DMS153 (cell line): Measurements from ENCODE around the gene PTRH1.
A peak's percentile ranks its signal among the peaks of the same experiment; 100 is the strongest.

Experiments
- DNase-seq: peaks from one replicate; lab custom pipeline; 2025; lab: John Stamatoyannopoulos, UW

The PTRH1 gene

DNA sequence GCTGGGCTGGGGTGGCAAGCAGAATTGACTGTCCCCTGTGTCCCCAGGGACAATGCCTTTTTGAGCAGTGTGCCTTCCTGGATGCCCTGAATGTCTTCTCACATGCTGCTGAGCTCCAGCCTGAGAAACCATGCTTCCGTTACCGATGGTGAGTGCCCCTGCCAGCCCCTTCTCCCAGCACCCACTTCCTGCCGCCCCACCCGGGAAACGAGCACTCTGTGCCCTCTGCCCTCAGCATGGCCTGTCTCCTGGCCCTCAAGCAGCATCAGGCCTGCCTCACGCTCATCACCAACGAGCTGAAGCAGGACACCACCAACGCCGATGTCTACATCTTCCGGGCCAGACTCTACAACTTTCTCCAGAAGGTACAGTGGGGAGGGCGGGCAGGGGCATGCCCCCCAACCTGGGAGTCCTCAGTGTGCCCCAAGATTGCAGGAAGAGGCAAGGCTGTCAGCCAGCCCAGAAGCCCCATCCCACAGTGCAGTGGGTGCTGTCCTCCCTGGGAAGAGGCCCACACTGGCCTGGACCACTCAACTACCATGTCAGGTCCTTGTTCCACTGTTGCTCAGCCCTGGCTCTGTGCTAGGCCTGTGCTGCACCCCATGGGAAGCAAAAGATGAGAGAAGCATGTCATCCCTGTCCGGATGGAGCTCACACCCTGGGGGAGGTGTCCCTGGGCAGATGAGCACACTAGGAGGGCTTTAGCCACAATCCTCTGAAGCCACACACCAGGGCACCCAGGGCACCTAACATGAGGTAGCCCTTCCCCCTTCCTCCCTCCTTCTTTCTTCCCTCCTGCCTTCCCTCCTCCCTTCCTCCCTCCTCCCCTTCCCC lies 4.8 kb upstream of the PTRH1 start:
- no peak for DNase-seq

DNA sequence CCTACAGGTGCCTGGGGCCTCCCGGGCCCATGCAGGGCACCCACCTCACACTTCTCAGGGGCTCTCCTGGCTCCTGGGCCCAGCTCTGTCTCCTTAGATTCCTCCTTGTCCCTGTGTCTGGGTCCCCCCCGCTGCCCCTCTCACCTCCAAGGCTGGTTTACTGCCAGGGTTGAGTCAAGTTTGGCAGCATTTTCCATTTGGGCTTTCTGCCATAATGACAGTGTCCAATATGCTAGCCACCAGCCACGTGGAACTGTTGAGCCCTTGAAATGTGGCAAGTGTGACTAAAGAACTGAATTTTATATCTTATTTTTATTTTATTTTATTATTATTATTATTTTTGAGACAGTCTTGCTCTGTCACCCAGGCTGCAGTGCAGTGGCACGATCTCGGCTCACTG lies 2.3 kb upstream of the PTRH1 start:
- DNase-seq, result no peak

DNA sequence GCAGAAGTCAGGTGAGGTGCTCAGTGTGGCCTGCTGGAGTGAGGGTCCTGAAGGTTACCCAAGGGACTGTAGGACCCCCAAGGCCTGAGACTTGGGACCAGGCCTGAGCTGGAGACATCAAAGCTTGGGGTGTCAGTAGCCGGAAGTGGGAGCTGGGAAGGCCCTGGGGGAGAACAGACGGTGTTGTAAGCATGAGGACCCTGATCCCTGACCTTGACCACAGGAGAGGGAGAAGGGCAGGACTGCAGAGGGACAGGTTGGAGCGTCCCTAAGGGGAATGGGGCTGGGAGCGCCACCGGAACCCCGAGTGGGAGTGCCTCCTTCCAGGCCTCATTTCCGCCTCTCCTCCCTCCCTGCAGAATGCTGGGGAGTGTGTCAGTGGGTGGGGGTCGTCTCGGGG lies 949 bp upstream of the PTRH1 start:
- no peak for DNase-seq

DNA sequence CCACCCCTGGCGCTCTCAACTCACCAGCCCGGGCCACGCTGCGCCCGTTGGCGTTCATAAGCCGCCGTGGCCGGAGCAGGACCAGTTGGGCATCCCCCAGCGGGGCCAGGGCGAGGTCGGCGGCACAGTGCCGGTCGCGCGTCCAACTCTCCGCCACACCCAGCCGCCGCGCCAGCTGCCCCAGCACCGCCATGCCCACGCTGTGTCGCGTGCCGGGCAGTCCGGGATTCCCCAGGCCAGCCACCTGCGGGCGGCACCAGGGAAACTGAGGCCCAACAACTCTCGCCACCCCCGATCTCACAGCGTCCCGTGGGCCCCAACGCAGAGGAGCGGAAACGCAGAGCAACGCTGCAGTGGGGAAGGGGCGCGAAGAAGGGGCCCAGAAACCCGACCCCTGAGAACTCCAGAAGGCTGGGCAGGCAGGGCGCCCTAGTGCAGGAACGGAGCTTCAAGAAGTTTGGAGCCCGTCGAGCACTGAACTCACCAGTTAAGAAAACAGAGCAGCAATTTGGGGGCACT lies 453 bp downstream of the PTRH1 start:
- DNase-seq, result no peak

DNA sequence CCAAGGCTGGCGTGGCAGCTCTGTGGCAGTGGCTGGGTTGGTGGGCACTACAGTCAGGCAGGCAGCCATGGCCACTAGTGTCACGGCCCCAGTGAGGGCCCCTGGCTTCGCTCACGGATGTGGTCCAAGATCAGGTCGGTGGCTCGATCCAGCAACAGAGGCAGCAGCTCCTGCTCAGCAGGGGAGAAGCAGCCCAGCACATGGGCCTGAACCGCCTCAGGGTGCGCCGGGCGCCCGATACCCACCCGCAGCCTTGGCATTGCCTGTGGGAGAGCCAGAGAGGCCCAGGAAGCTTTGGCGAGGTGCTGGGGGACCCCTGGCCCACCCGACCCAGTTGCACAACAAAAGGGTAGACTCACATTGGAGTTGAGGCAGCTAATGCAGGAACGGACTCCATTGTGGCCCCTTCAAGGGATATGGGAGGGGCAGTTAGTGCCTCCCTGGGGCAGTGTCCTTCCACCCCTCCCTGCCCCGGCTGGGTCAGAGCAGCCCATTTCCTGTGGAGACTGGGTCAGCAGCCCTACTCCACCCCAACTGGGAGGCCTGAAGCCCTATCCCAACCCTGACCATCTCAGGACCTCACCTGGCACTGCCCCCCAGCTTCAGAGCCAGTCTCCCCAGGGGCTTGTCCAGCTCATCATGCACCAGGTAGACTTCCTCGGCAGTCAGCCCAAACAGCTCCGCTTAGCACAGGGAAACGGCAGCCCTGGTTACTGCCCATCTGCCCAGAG lies 1.3 kb downstream of the PTRH1 start:
- DNase-seq, result no peak

DNA sequence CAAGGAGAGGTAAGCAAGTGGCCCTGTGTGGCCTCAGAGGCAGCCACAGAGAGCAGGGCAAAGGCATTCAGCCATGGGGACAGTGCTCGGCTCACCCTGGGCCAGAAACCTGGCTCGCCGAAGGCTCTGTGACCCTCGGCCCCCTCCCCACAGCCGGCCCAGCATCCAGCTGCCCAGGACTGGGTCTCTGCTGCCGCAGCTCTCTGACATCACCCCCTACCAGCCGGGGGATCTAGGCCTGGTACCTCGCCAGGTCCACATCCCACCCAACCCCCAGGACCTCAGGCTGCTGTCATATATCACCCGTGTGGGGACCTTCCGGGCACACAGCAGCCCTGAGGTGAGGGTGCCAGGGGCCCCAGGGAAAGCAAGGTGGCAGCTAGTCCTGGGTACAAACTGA lies 2.6 kb downstream of the PTRH1 start:
- DNase-seq, result no peak

DNA sequence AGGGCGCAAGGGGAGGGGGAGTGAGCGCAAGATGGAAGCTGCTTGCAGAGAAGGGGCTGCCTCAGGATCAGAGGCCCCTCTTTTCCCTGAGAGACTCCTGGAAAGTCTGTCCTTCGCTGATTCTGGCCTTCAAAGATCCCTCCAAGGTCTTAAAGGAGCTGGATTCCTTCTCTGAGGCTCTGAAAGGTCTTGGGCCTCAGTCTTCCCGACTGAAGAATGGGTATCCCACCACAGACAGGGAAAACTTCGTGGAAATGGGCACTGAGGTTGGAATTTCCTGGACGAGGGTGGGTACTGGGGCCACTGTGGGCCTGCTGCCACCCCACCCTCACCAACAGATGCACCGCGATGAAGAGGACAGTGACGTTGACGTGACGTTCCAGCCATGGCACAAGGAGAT lies 3.1 kb downstream of the PTRH1 start:
- DNase-seq, result no peak

DNA sequence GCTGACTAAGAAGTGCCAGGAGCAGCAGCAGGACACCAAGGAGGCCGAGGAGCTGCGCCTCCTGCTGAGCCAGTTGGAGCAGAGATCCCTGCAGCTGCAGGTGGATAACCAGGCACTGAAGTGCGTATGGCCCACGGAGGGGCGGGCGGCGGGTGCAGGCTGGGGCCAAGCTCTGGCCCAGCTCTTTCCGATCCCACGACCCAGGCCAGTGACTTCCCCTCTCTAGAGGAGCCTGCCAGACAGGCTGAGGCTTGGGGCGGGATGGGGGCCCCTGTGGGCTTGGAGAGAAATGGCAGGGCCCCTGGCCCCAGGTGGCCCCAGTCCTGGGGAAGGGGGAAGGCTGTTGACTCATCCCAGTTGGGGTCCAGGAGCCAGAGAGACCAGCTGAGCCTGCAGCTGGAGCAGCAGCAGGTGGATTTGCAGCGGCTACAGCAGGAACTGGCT lies 3.6 kb downstream of the PTRH1 start:
- no peak for DNase-seq

DNA sequence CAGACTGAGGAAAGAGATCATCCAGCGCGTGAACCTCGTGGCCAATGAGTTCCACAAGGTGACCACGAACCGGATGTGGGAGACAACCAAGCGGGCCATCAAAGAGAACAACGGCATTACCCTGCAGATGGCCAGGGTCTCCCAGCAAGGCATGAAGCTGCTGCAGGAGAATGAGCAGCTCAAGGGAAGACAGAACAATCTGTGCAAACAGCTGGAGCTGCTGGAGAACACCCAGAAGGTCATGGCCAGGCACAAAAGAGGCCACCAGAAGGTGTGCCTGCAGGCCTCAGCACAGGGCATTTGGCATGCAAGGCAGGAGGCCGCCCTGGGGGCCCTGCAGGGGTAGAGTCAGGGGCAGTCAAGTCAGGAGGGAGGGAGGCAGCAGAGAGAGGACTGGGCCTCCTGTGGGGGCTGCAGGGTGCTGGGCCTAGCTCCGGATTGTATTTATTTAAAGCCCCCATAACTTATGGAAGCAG lies 4.2 kb downstream of the PTRH1 start:
- DNase-seq, result no peak

DNA sequence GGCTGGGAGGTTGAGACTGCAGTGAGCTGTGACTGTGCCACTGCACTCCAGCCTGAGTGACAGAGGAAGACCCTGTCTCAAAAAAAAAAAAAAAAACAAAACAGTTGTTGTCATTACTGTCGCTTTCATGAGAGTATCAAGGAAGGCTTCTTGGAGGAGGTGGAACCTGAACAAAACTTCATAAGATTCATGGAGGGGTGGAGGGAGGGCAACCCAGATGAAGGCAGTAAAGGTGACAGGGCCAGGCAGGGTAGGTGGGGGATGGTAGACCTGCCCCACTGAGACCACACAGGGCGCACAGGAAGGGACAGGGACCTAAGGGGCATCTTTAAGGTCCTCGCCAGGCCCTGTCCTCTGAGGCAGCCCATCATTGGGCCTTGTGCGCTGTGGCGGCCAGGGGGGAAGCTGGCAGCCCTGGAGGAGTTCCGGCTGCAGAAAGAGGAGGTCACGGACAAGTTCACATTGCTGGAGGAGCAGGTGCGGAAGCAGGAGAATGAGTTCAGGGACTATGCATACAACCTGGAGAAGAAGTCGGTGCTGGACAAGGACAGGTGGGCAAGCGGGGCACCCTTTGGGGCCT lies 5.2 kb downstream of the PTRH1 start:
- no peak for DNase-seq

DNA sequence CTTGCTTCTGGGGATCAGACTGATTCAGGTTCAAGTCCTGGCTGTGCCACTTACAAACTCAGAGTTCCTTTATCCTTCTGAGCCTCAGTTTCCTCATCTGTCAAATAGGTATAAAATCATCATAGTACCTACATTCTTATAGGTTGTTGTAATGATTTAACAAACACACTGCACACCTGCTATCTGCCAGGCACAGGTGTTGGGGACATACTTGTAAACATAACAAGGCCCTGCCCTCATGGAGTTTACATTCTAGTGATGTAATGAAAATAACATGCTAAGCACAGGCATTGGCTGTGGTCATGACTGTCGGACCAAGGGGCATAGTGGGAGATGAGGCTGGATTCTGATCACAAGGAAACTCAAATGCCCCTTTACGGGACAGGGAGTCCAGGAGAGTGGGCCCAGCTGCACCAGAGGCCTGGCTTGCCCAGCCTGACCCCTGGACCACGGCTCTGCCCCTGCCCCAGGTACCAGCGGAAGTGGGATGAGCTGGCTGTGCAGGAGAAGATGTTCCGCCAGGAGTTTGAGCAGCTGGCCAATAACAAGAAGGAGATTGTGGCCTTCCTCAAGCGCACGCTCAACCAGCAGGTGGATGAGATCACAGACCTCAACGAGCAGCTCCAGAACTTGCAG lies 6.4 kb downstream of the PTRH1 start:
- DNase-seq, result no peak

DNA sequence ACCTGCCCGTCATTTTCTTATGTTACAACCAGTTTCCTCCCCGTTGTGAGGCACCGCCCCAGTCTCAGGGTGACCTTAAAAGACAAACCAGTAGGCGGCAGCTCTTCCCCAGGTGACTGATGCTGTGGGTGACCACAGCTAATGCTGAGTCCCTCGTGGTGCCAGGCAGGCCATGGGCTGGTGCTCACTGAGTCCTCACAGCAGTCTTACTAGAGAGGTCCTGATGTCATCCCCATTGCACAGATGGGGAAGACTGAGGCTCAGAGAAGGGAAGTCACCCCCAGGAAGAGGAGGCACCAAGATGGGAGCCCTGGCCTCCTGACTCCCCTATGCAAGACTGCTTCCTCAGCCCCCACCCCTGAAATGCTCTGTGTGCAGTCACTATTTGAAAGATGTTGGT lies 7.7 kb downstream of the PTRH1 start:
- DNase-seq, result no peak

DNA sequence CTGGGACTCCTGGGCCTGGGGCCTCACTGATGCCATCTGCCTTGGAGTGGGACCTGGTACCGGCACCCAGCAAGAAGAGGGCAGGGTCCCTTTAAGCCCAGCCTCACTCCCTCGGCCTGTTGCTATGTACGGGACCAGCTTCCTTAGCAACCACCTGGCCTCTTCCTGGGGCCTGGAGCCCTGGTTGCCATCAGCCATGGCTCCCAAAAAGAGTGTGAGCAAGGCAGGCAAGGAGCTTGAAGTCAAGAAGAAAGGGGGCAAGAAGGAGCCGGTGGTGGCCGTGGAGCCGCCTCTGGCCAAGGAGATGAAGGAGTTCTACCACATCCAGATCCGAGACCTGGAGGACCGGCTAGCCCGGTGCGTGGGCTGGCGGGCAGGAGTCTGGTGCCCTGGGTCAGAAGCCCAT lies 8.6 kb downstream of the PTRH1 start, which contains the start of gene CFAP157:
Gene CFAP157 (plus strand): TSS at position 153 of the 406 bp plus-strand sequence. CDS start 44 bp downstream, at position 197.
- peak; percentile 14 for DNase-seq

DNA sequence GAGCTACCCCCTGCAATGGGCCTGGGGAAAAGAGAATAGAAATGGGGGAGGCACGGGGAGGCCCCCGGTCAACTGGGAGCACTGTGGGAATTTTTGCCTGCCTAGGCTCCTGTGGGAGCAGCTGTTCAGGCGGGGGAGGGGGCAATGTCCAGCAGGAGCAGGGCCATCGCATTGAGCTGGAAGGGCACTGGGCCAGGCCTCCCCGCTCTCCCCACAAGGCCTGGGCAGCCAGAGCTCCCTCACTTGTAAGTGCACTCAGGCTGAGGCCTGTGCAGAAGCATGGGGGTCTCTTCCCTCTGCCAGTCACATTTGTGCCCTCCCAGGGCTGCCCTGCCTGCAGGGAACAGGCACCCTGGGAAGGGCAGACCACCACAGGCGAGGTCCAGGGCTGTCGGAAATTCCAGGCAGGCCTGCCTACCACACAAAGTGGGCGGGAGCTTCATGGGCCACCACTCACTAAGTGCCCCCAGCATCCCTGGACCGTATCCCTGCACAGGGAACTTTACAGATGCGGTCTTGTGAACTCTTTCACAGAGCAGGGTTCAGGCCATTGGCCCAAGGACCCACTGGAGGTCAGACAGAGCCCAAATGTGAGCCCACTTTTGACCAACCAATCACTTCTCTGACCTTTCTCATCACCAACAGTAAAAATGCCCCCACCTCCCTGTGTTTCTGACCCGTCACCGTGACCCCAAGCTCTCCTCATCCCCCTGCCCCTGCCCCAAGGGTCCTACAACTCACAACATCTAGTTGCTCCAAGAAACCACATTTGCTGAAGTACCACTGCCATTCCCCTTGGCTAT lies 9.7 kb downstream of the PTRH1 start:
- DNase-seq, result no peak

DNA sequence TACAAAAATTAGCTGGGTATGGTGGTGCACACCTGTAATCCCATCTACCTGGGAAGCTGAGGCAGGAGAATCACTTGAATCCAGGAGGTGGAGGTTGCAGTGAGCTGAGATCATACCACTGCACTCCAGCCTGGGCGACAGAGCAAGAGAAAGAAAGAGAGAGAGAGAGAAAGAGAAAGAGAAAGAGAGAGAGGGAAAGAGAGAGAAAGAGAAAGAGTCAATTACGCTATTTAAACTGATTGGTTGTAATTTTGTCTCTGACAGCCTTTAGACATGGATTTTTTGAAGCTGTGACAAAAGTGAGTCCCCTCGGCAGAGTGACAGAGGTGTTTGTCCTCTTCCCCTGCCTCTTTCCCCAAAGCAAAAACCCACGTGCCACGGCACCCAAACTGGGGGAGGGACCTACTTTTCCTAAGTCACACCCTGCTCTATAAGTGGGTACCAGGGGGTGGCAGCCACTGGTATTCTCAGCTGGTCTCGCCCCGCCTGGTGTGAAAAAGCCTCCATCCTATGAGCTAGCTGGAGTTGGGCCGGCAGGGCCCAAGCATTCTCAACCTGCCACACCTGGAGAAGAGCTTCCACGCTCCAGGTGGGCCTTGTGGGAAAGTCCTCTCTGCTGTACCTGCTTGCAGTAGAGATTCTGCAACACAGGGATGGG lies 12.0 kb downstream of the PTRH1 start:
- no peak for DNase-seq

DNA sequence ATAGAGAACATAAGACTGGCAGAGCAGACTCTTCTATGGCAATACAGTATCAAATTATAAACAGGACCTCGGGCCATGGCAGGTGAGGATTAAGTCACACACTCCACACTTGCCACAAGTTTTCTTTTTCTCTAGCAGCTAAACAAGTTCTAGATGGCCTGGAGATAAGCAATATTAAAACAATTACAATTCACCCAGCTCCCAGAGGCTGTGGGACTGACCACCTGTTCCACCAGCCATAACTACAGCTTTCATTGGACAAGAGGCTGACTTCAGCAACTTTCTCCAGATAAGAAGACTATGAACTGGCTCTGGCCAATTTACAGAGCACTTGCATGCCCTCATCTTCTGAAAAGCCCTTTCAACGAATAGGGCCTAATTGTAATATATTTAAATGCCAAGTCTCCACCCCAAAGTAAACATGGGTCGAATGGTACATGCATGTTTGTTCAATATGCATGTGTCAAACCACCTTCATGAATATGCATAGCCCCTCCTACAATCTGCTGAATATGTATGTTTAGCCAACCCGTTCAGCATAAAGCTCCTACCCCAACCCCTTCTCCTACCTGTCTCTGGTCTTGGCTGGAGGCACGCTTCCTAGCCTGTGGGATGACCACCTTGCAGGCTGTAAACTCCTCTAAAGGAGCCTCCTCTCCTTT lies 14.7 kb downstream of the PTRH1 start:
- no peak for DNase-seq

DNA sequence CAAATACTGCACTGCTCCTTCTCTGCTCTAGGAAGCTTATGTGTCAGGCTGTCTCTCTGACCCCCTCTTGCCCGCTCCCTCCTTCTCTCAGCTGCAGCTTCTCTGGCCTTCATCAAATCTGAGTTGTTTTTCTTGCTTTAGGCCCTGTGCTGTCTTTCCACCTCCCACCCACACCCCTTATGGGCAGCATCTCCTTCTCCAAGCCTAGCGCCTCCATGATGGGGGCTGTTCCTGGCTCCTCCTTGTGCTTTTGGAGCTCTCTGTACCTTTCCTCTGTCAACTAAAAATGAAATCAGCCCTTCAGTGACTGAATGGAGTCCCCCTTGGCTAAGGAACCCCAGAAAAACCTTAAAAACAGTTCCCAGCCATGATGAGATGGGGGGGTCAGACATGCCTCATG lies 15.3 kb downstream of the PTRH1 start:
- no peak for DNase-seq

DNA sequence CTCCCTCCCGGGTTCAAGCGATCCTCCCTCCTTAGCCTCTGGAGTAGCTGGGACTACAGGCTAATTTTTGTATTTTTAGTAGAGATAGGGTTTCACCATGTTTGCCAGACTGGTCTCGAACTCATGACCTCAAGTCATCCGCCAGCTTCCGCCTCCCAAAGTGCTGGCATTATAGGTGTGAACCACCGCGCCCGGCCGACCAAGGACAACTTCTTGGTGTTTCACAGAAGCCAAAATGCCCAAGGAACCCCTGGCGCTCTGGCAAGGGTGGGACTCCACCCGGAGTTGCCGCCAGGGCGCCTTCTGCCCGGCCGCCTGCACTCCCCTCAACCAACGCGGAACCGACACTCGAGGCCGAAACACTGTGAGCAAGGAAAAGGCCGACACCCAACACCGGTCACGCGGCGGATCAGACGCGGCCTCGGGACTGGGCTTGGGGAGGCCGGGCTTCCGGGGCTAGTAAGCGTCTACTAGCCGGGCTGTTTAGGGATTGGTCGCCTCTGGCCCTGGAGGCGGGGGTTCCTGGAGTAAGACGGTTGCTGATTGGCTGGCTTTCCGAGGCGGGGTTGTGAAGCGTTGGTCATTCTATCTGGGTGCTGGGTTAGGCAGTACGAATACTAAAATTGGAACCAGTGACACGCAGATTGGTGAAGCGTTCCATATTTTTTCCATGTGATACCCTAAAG lies 16.3 kb downstream of the PTRH1 start:
- DNase-seq, result peak; percentile 96

DNA sequence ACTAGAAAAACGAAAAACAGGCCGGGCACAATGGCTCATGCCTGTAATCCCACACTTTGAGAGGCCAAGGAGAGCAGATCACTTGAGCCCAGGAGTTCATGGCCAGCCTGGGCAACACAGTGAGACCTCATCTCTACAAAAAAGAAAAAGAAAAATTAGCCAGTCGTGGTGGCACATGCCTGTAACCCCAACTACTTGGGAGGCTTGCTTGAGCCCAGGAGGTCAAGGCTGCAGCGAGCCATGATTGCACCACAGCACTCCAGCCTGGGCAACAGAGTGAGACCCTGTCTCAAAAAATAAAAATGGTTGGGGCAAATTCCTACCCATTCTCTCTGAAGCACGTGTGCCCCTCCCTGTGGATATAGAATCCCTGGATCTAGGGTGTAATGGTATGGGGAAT lies 17.1 kb downstream of the PTRH1 start:
- DNase-seq, result no peak

DNA sequence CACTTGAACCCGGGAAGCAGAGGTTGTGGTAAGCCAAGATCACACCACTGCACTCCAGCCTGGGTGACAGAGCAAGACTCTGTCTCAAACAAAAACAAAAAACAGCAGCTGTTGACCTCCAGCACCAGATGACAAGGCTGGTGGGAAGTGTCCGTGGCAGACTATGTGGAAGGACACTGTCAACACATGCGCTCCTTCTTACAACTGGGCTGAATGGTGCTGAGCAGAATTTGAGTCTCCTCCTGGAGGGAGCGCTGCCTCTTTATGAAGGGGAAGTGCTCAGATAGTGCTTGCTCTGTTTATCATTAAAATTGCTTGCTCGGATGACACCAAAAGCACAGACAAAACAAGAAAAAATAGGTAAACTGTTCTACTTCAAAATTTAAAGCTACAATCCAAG lies 17.9 kb downstream of the PTRH1 start:
- no peak for DNase-seq
